HG02973 (cell line): ENCODE measurements around the gene CRISPLD2.
"Not testable (repeated sequence)": the region's sequence is repeated elsewhere in the genome, so short reads cannot be mapped to it uniquely, and the experiment has no call there.

Source experiments
- ATAC-seq: cut with Tn5 transposase; IDR thresholded peaks from one replicate; pipeline ENCODE4 v1.9.1; 2021; ENCODE audit warnings: moderate library complexity; ENCODE audit not compliant: unreplicated experiment

The CRISPLD2 gene

GRCh38 chr16:84855435-84856202 lies 35.8 kb downstream of the CRISPLD2 start:
- ATAC-seq, result not testable (repeated sequence)

GRCh38 chr16:84856203-84856581 lies 36.4 kb downstream of the CRISPLD2 start:
- ATAC-seq, result not testable (repeated sequence)

DNA sequence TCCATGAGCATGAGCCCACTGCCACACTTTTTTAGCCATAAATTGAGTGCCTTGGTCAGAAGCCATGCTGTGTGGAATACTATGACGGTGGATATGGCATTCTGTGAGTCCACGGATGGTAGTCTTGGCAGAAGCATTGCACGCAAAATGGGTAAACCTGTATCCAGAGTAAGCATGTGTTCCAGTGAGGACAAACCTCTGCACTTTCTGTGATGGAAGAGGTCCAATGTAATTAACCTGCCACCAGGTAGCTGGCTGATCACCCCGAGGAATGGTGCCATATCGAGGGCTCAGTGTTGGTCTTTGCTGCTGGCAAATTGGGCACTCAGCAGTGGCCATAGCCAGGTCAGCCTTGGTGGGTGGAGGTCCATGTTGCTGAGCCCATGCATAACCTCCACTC lies 37.0 kb downstream of the CRISPLD2 start:
- not testable (repeated sequence) for ATAC-seq

GRCh38 chr16:84859681-84860080 lies 39.9 kb downstream of the CRISPLD2 start:
- no peak for ATAC-seq

GRCh38 chr16:84860383-84860782 lies 40.6 kb downstream of the CRISPLD2 start:
- no peak for ATAC-seq

- no peak for ATAC-seq
These were observed 41.9 kb downstream of the CRISPLD2 start for GRCh38 chr16:84861671-84862070.

GRCh38 chr16:84862804-84863480 lies 43.2 kb downstream of the CRISPLD2 start:
- no peak for ATAC-seq

DNA sequence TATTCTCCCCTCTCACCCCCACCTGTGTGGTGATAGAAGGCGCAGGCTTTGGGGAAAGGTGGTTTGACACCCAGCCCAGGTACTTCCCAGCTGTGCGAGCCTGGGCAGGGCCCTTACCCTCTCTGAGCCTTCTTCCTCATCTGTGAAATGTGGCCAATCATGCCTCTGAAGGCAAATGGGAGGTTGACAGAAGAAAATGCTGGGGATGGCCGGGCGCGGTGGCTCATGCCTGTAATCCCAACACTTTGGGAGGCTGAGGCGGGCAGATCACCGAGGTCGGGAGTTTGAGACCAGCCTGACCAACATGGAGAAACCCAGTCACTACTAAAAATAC lies 43.7 kb downstream of the CRISPLD2 start:
- ATAC-seq, result no peak

- ATAC-seq, result no peak
These were observed 44.7 kb downstream of the CRISPLD2 start for GRCh38 chr16:84864326-84864955.

DNA sequence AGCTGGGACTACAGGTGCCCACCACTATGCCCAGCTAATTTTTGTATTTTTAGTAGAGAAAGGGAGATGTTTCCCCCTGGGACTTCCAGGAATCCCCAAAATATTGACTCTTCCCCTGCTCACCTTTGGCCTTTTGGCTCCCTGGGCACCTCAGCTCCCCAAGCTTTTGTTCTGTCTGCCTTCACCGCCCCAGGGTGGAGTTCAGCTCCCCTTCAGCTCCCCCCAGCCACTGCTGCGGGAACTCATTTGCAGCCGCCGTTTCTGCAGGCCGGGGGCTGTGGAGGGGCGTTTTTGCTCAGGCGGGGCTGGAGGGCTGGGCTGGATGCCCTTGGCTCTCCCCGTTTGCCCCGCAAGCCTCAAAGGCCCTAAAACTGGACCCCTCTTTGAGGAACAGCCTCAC lies 47.9 kb downstream of the CRISPLD2 start:
- no peak for ATAC-seq

GRCh38 chr16:84868328-84868727 lies 48.5 kb downstream of the CRISPLD2 start:
- ATAC-seq, result no peak

- ATAC-seq, result no peak
These were observed 49.2 kb downstream of the CRISPLD2 start for GRCh38 chr16:84868829-84869472.

GRCh38 chr16:84869473-84869845 lies 49.7 kb downstream of the CRISPLD2 start:
- no peak for ATAC-seq

DNA sequence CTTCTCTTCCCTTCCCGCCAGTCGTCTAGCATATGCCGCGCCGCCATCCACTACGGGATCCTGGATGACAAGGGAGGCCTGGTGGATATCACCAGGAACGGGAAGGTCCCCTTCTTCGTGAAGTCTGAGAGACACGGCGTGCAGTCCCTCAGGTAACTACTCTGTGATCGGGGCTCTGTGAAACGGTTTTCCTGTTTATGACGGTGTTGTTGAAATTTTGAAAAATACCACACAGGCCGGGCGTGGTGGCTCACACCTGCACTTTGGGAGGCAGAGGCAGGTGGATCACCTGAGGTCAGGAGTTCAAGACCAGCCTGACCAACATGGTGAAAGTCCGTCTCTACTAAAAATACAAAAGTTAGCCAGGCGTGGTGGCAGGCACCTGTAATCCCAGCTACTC lies 53.2 kb downstream of the CRISPLD2 start:
- not testable (repeated sequence) for ATAC-seq

- ATAC-seq, result no peak
These were observed 54.2 kb downstream of the CRISPLD2 start for GRCh38 chr16:84874004-84874435.

DNA sequence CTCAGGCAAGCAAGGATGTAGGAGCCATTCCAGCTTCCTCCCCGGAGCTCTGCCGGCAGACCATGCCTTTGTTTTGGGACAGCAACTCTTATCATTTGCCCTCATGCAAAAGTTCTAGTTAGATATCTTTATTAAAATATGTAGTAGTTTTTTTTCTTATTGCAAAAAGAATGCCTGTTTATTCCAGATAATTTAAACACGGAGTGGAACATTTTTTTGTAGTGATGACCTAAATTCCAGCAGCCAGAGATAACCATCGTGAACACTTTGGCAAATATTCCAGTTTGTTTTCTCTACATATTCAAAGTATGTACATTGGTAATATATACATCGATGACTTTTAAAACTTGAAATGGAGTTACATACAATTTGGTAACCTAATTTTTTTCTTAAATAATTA lies 54.8 kb downstream of the CRISPLD2 start:
- ATAC-seq, result no peak

DNA sequence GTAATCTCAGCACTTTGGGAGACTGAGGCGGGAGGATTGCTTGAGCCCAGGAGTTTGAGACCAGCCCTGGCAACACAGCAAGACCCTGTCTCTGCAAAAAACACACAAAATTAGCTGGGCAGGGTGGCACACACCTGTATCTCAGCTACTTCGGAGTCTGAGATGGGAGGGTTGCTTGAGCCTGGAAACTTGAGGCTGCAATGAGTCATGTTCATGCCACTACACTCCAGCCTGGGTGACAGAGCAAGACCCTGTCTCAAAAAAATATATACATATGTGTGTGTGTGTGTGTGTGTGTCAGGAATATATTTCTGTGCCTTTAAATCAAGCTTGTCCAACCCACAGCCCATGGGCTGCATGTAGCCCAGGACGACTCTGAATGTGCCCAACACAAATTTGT lies 55.2 kb downstream of the CRISPLD2 start:
- ATAC-seq, result no peak

DNA sequence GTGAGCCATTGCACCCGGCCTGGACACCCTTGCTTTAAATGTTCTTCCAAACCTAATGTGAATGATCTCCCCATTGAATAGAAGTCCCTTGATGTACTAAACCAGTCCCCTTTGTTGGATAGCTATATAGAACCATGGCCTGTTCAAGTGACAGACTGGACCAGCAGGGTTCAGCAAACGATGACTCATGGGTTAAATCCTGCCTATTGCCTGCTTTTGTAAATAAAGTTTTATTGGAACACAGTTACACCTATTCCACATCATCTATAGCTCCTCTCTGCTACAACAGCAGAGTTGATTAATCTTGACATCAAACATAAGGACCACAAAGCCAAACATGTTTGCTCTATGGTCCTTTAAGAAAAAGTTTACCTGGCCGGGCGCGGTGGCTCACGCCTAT lies 56.1 kb downstream of the CRISPLD2 start:
- ATAC-seq, result no peak

GRCh38 chr16:84876873-84877606 lies 57.3 kb downstream of the CRISPLD2 start:
- no peak for ATAC-seq

GRCh38 chr16:84878770-84879169 lies 59.0 kb downstream of the CRISPLD2 start:
- no peak for ATAC-seq
